GM19035 (cell line): Measurements from ENCODE around the gene PCNT.
A peak's percentile ranks its signal among the peaks of the same experiment; 100 is the strongest.
"Not testable (repeated sequence)": the region's sequence is repeated elsewhere in the genome, so short reads cannot be mapped to it uniquely, and the experiment has no call there.

Experiments
- ATAC-seq: cut with Tn5 transposase; IDR thresholded peaks from one replicate; pipeline ENCODE4 v1.9.1; 2021; ENCODE audit not compliant: unreplicated experiment

Gene PCNT

GRCh38 chr21:46304437-46304836, 19.5 kb upstream of the PCNT start:
- no peak for ATAC-seq

GRCh38 chr21:46304955-46305354, 19.0 kb upstream of the PCNT start:
- no peak for ATAC-seq

GRCh38 chr21:46307625-46308024, 16.3 kb upstream of the PCNT start:
- no peak for ATAC-seq

- no peak for ATAC-seq
Observed at GRCh38 chr21:46308431-46308830, 15.5 kb upstream of the PCNT start.

GRCh38 chr21:46310260-46310659, 13.7 kb upstream of the PCNT start:
- not testable (repeated sequence) for ATAC-seq

- no peak for ATAC-seq
Observed at GRCh38 chr21:46311568-46311967, 12.4 kb upstream of the PCNT start.

GRCh38 chr21:46312949-46313348, 11.0 kb upstream of the PCNT start:
- no peak for ATAC-seq

- ATAC-seq: no peak
Observed at GRCh38 chr21:46314441-46315020, 9.4 kb upstream of the PCNT start.

- ATAC-seq: no peak
Observed at GRCh38 chr21:46316708-46317324, 7.1 kb upstream of the PCNT start.

GRCh38 chr21:46317710-46318463, 6.1 kb upstream of the PCNT start:
- no peak for ATAC-seq

- ATAC-seq: no peak
Observed at GRCh38 chr21:46318464-46318845, 5.5 kb upstream of the PCNT start.

- ATAC-seq: no peak
Observed at GRCh38 chr21:46319186-46319585, 4.8 kb upstream of the PCNT start.

- ATAC-seq: no peak
Observed at GRCh38 chr21:46320331-46320801, 3.6 kb upstream of the PCNT start.

GRCh38 chr21:46322351-46323226, 1.4 kb upstream of the PCNT start:
- no peak for ATAC-seq

- ATAC-seq: peak; percentile 6
Observed at GRCh38 chr21:46323227-46323709, 688 bp upstream of the PCNT start.

- peak; percentile 66 for ATAC-seq
Observed at GRCh38 chr21:46324390-46325072, 575 bp downstream of the PCNT start.

GRCh38 chr21:46325073-46325912, 1.3 kb downstream of the PCNT start:
- no peak for ATAC-seq

- ATAC-seq: no peak
Observed at GRCh38 chr21:46326110-46326703, 2.3 kb downstream of the PCNT start.

GRCh38 chr21:46327711-46328110, 3.8 kb downstream of the PCNT start:
- no peak for ATAC-seq
